Tibial nerve (tissue), 4 donors: Measurements from ENCODE around the gene MSANTD1. TPM values are rescaled to one million over a fixed set of nuclear protein-coding genes. Genes with fewer than 3 reads are reported as not detected.

Experiments
- DNase-seq, 2 donors: peaks; one replicate each; pipeline ENCODE4 v3.0.0-alpha.2; 2019; ENCODE audit warnings: low spot score in 2 of 2
- H3K27ac ChIP-seq, 4 donors: fragments of 200-600 bp; sonication (generic) in 3 of 4; one replicate each; pipeline ENCODE4 v1.5.1; 2017 to 2019; ENCODE audit warnings: mild to moderate bottlenecking in 1 of 4
- H3K27me3 ChIP-seq, 2 donors: fragments of 200-600 bp; sonication (generic) in 1 of 2; one replicate each; pipeline versions ENCODE4 v1.5.1 to v1.6.0; 2017 to 2019
- H3K36me3 ChIP-seq, 3 donors: fragments of 200-600 bp; sonication (generic); one replicate each; pipeline ENCODE4 v1.5.1; 2018 to 2019
- H3K4me1 ChIP-seq, 4 donors: fragments of 200-600 bp; sonication (generic) in 3 of 4; one replicate each; pipeline ENCODE4 v1.5.1; 2017 to 2019
- H3K4me3 ChIP-seq, 4 donors: fragments of 200-600 bp; sonication (generic) in 3 of 4; one replicate each; pipeline ENCODE4 v1.5.1; 2017 to 2019; ENCODE audit warnings: mild to moderate bottlenecking in 1 of 4, moderate library complexity in 1 of 4
- H3K9me3 ChIP-seq, 4 donors: fragments of 200-600 bp; sonication (generic) in 3 of 4; one replicate each; pipeline ENCODE4 v1.5.1; 2017 to 2019
- CTCF ChIP-seq, 5 experiments: fragments of 200-600 bp in 3 of 5; fragments of 450-650 bp in 2 of 5; sonication (generic) in 3 of 5; IDR thresholded peaks; one replicate each; pipeline ENCODE4 v1.5.1; 2016 to 2019; ENCODE audit warnings: antibody characterized with exemption in 5 of 5, mild to moderate bottlenecking in 3 of 5, moderate library complexity in 2 of 5
- EP300 ChIP-seq, 2 donors: sonication (generic); formaldehyde crosslinking; IDR thresholded peaks; one replicate each; pipeline ENCODE4 v1.6.1; 2017; ENCODE audit warnings: antibody characterized with exemption in 2 of 2, mild to moderate bottlenecking in 1 of 2
- POLR2A ChIP-seq, 2 donors: fragments of 450-650 bp; IDR thresholded peaks; one replicate each; pipeline ENCODE4 v1.6.1; 2017; ENCODE audit warnings: antibody characterized with exemption in 2 of 2, mild to moderate bottlenecking in 2 of 2, moderate library complexity in 2 of 2
- whole genome bisulfite sequencing, 2 donors: methylation state at CpG; one replicate each; pipeline ENCODE4 v1.1.5; 2018; 5-methylcytosine and 5-hydroxymethylcytosine counted together
- total RNA-seq, 4 donors: library from RNA; depleted of rRNA; stranded (reverse); fragments of >200 nt; gene quantifications; one replicate each; pipeline ENCODE4 v1.1.0, GENCODE V29; 2016

Gene MSANTD1
- total RNA-seq, 4 donors from 2014 or later = 1.2 to 2.0 (median 1.4) TPM

GRCh38 chr4:3220476-3221183 lies 28.3 kb upstream of the MSANTD1 start:
- Histone ChIP-seq H3K27ac (no peak overlapping the region), H3K9me3 (no peaks in the 10 kb centered on the region), H3K36me3 (peaks cover 0 to 97% (median 29%) of the 10 kb centered on the region in 3 donors), H3K4me1 (peaks cover 0 to 4% (median 0%) of the 10 kb centered on the region in 4 donors), H3K27me3 (no peaks in the 10 kb centered on the region), H3K4me3 (no peak overlapping the region)
- no peak for DNase-seq
- 74 to 78% methylated on average over 8 of the region's 8 CpGs for WGBS, 2 donors
- TF ChIP-seq CTCF (IDR thresholded peaks at IDR 0.05) = no peak

- Histone ChIP-seq H3K9me3 (no peaks in the 10 kb centered on the region), H3K4me3 (no peak overlapping the region), H3K27me3 (no peaks in the 10 kb centered on the region), H3K27ac (no peak overlapping the region), H3K36me3 (peaks cover 0 to 97% (median 26%) of the 10 kb centered on the region in 3 donors), H3K4me1 (peaks cover 0 to 4% (median 0%) of the 10 kb centered on the region in 4 donors)
- DNase-seq = no peak
- TF ChIP-seq EP300 (IDR thresholded peaks at IDR 0.05) (no peak), CTCF (IDR thresholded peaks at IDR 0.05) (no peak), POLR2A (IDR thresholded peaks at IDR 0.05) (no peak)
- WGBS, 2 donors = 91 to 95% methylated on average over 8 of the region's 8 CpGs
Measured at GRCh38 chr4:3221184-3221494, 27.8 kb upstream of the MSANTD1 start.

- 95 to 97% methylated on average over 12 of the region's 12 CpGs for WGBS, 2 donors
Measured at GRCh38 chr4:3221996-3222395, 27.0 kb upstream of the MSANTD1 start.

GRCh38 chr4:3223346-3223745 lies 25.6 kb upstream of the MSANTD1 start:
- 90 to 95% methylated on average over 8 to 11 of the region's 11 CpGs for WGBS, 2 donors
- Histone ChIP-seq H3K9me3 (no peaks in the 10 kb centered on the region), H3K36me3 (peaks cover 0 to 95% (median 15%) of the 10 kb centered on the region in 3 donors), H3K27ac (no peak overlapping the region), H3K27me3 (no peaks in the 10 kb centered on the region), H3K4me1 (peaks cover 0 to 4% (median 0%) of the 10 kb centered on the region in 4 donors), H3K4me3 (no peak overlapping the region)
- no peak for TF ChIP-seq EP300 (IDR thresholded peaks at IDR 0.05)
- TF ChIP-seq CTCF (IDR thresholded peaks at IDR 0.05) = no peak
- TF ChIP-seq POLR2A (IDR thresholded peaks at IDR 0.05) = no peak
- no peak for DNase-seq

More at GRCh38 chr4:3221996-3222395, 27.0 kb upstream of the MSANTD1 start:
- Histone ChIP-seq H3K27me3 (no peaks in the 10 kb centered on the region), H3K36me3 (peaks cover 0 to 100% (median 23%) of the 10 kb centered on the region in 3 donors), H3K27ac (no peak overlapping the region), H3K4me1 (peaks cover 0 to 4% (median 0%) of the 10 kb centered on the region in 4 donors), H3K9me3 (no peaks in the 10 kb centered on the region), H3K4me3 (no peak overlapping the region)
- TF ChIP-seq CTCF (IDR thresholded peaks at IDR 0.05) (no peak), EP300 (IDR thresholded peaks at IDR 0.05) (no peak), POLR2A (IDR thresholded peaks at IDR 0.05) (no peak)
- DNase-seq = no peak

GRCh38 chr4:3223956-3224748 lies 24.8 kb upstream of the MSANTD1 start:
- H3K27me3 ChIP-seq = no peaks in the 10 kb centered on the region
- TF ChIP-seq POLR2A (IDR thresholded peaks at IDR 0.05) = no peak
- no peak for TF ChIP-seq EP300 (IDR thresholded peaks at IDR 0.05)
- no peak for TF ChIP-seq CTCF (IDR thresholded peaks at IDR 0.05)
- peaks cover 0 to 95% (median 20%) of the 10 kb centered on the region in 3 donors for H3K36me3 ChIP-seq
- H3K4me3 ChIP-seq = no peak overlapping the region
- no peaks in the 10 kb centered on the region for H3K9me3 ChIP-seq
- no peak for DNase-seq
- no peak overlapping the region for H3K27ac ChIP-seq
- peaks cover 0 to 4% (median 0%) of the 10 kb centered on the region in 4 donors for H3K4me1 ChIP-seq
- 81 to 84% methylated on average over 13 of the region's 13 CpGs for WGBS, 2 donors
